Activated CD4-positive, alpha-beta T cell treated with anti-CD3 and anti-CD28 coated beads, Interleukin-2, amount 50 U/mL, for 16 hours (primary cell): ENCODE results near the gene CTNND2.
A peak's percentile ranks its signal among the peaks of the same experiment; 100 is the strongest.

ENCODE experiments used
- DNase-seq: peaks from one replicate; pipeline ENCODE4 v3.0.0-alpha.2; 2020

Gene CTNND2

GRCh38 chr5:11904265-11904906 is at the start of gene CTNND2:
TSS of gene CTNND2 (minus strand) at chr5:11904446. CDS start at chr5:11903853, 593 bp downstream.
- no peak for DNase-seq

GRCh38 chr5:11946317-11946716 is 42.1 kb upstream of the CTNND2 start:
- DNase-seq, result no peak

GRCh38 chr5:11941566-11941965 is 37.3 kb upstream of the CTNND2 start:
- no peak for DNase-seq

GRCh38 chr5:11931638-11932037 is 27.4 kb upstream of the CTNND2 start:
- no peak for DNase-seq

GRCh38 chr5:11928909-11929308 is 24.7 kb upstream of the CTNND2 start:
- no peak for DNase-seq

GRCh38 chr5:11925701-11926100 is 21.5 kb upstream of the CTNND2 start:
- no peak for DNase-seq

- no peak for DNase-seq
Observed at GRCh38 chr5:11922394-11922793, 18.1 kb upstream of the CTNND2 start.

GRCh38 chr5:11918463-11919045 is 14.3 kb upstream of the CTNND2 start:
- no peak for DNase-seq

- DNase-seq, result no peak
Observed at GRCh38 chr5:11909471-11909870, 5.2 kb upstream of the CTNND2 start.

GRCh38 chr5:11906497-11906896 is 2.3 kb upstream of the CTNND2 start:
- DNase-seq, result no peak

- no peak for DNase-seq
Observed at GRCh38 chr5:11905206-11905605, 960 bp upstream of the CTNND2 start.

- peak; percentile 20 for DNase-seq
Observed at GRCh38 chr5:11903614-11904264, 507 bp downstream of the CTNND2 start.

- DNase-seq, result no peak
Observed at GRCh38 chr5:11903121-11903613, 1.1 kb downstream of the CTNND2 start.

GRCh38 chr5:11902201-11902619 is 2.0 kb downstream of the CTNND2 start:
- DNase-seq, result no peak

- DNase-seq, result no peak
Observed at GRCh38 chr5:11898787-11899186, 5.5 kb downstream of the CTNND2 start.

- no peak for DNase-seq
Observed at GRCh38 chr5:11897781-11898180, 6.5 kb downstream of the CTNND2 start.

GRCh38 chr5:11894992-11895391 is 9.3 kb downstream of the CTNND2 start:
- no peak for DNase-seq

- DNase-seq, result no peak
Observed at GRCh38 chr5:11892832-11893231, 11.4 kb downstream of the CTNND2 start.

- no peak for DNase-seq
Observed at GRCh38 chr5:11890777-11891176, 13.5 kb downstream of the CTNND2 start.

GRCh38 chr5:11888221-11888620 is 16.0 kb downstream of the CTNND2 start:
- no peak for DNase-seq

GRCh38 chr5:11878814-11879213 is 25.4 kb downstream of the CTNND2 start:
- no peak for DNase-seq

GRCh38 chr5:11873587-11873986 is 30.7 kb downstream of the CTNND2 start:
- DNase-seq, result no peak

GRCh38 chr5:11869203-11869602 is 35.0 kb downstream of the CTNND2 start:
- DNase-seq, result no peak

- DNase-seq, result no peak
Observed at GRCh38 chr5:11863911-11864310, 40.3 kb downstream of the CTNND2 start.
